Hepatocyte (in vitro differentiated cells): ENCODE results near the gene TREML2. TPM values are rescaled to one million over a fixed set of nuclear protein-coding genes. Genes with fewer than 3 reads are reported as not detected.
A peak's percentile ranks its signal among the peaks of the same experiment; 100 is the strongest.
"Not testable (repeated sequence)": the region's sequence is repeated elsewhere in the genome, so short reads cannot be mapped to it uniquely, and the experiment has no call there.

ENCODE experiments used
- DNase-seq: peaks from one replicate; pipeline ENCODE4 v3.0.0-alpha.2; 2016; ENCODE audit warnings: low spot score
- H2AFZ ChIP-seq: fragments of 200-600 bp; sonication (generic); 2 replicates; pipeline ENCODE4 v1.6.0; 2016; ENCODE audit warnings: antibody characterized with exemption, mild to moderate bottlenecking
- H3K27ac ChIP-seq: fragments of 200-600 bp; sonication (generic); 2 replicates; pipeline ENCODE4 v1.5.1; 2016; ENCODE audit warnings: mild to moderate bottlenecking
- H3K27me3 ChIP-seq: fragments of 200-600 bp; sonication (generic); 2 replicates; pipeline ENCODE4 v1.6.1; 2016
- H3K36me3 ChIP-seq: fragments of 200-600 bp; sonication (generic); replicated peaks from 2 replicates; pipeline ENCODE4 v1.5.1; 2016; ENCODE audit warnings: low read depth; ENCODE audit not compliant: insufficient read depth
- H3K4me1 ChIP-seq: fragments of 200-600 bp; sonication (generic); 2 replicates; pipeline ENCODE4 v1.5.1; 2016; ENCODE audit warnings: mild to moderate bottlenecking, moderate library complexity; ENCODE audit not compliant: insufficient read depth
- H3K4me2 ChIP-seq: fragments of 200-600 bp; sonication (generic); 2 replicates; pipeline ENCODE4 v1.6.0; 2016
- H3K4me3 ChIP-seq: fragments of 200-600 bp; sonication (generic); 2 replicates; pipeline ENCODE4 v1.5.1; 2016; ENCODE audit warnings: mild to moderate bottlenecking
- H3K79me2 ChIP-seq: fragments of 200-600 bp; sonication (generic); 2 replicates; pipeline ENCODE4 v1.6.0; 2017; ENCODE audit warnings: mild to moderate bottlenecking
- H3K9me2 ChIP-seq: fragments of 200-600 bp; sonication (generic); replicated peaks from 2 replicates; pipeline ENCODE4 v1.6.0; 2017; ENCODE audit warnings: mild to moderate bottlenecking; ENCODE audit not compliant: insufficient read depth
- H3K9me3 ChIP-seq: fragments of 200-600 bp; sonication (generic); 2 replicates; pipeline ENCODE4 v1.5.1; 2016; ENCODE audit warnings: low read depth, mild to moderate bottlenecking
- H4K20me1 ChIP-seq: fragments of 200-600 bp; sonication (generic); 2 replicates; pipeline ENCODE4 v1.6.0; 2016; ENCODE audit warnings: mild to moderate bottlenecking; ENCODE audit not compliant: insufficient read depth, poor library complexity, severe bottlenecking
- EZH2 ChIP-seq: fragments of 200-600 bp; sonication (generic); IDR thresholded peaks from 2 replicates; pipeline ENCODE4 v1.6.1; 2016; ENCODE audit warnings: antibody characterized with exemption, mild to moderate bottlenecking, borderline replicate concordance
- EZH2phosphoT487 ChIP-seq: fragments of 200-600 bp; sonication (generic); IDR thresholded peaks from one replicate; pipeline ENCODE4 v1.6.1; 2018; ENCODE audit warnings: antibody characterized with exemption, mild to moderate bottlenecking, low read depth, moderate library complexity; ENCODE audit not compliant: unreplicated experiment, severe bottlenecking
- WGBS: methylation state at CpG from one replicate; pipeline ENCODE4 v1.1.6; 2016; ENCODE audit warnings: low lambda C conversion rate; ENCODE audit errors: missing lambda C conversion rate; 5-methylcytosine and 5-hydroxymethylcytosine counted together
- polyA plus RNA-seq: library from polyadenylated mRNA; unstranded; fragments of >200 nt; fragmentation: Nextera tagmentation; extraction: Ambion mirVana; gene quantifications from 2 replicates; pipeline ENCODE4 v1.2.1, GENCODE V29; 2016
- total RNA-seq: library from RNA; depleted of rRNA; stranded (reverse); fragments of >200 nt; gene quantifications from 2 replicates; pipeline ENCODE4 v1.2.3, GENCODE V29; 2014
- TF ChIP-seq, protein P1 (sequence below): fragments of 200-600 bp; sonication (generic); IDR thresholded peaks from 2 replicates; pipeline ENCODE4 v1.5.1; 2016; ENCODE audit warnings: antibody characterized with exemption, mild to moderate bottlenecking; ENCODE audit not compliant: poor library complexity

Gene TREML2
- total RNA-seq: 0.24 and 0.40 TPM in 2 replicates
- polyA plus RNA-seq: not detected in 2 replicates

- Histone ChIP-seq H2AFZ (no peak within 1 kb of the TSS), H3K27ac (peak within 1 kb of the TSS; percentile 65), H4K20me1 (no peaks in the 10 kb centered on the region), H3K4me1 (peaks cover 6% of the 10 kb centered on the region), H3K4me2 (no peak within 1 kb of the TSS), H3K79me2 (no peaks in the 10 kb centered on the region), H3K9me2 (no peaks in the 10 kb centered on the region), H3K4me3 (no peak within 1 kb of the TSS), H3K27me3 (peaks cover 18% of the 10 kb centered on the region), H3K36me3 (no peaks in the 10 kb centered on the region), H3K9me3 (no peaks in the 10 kb centered on the region)
- DNase-seq: no peak
- TF ChIP-seq EZH2phosphoT487 (no peak), EZH2 (no peak)
- TF ChIP-seq, protein P1, sequence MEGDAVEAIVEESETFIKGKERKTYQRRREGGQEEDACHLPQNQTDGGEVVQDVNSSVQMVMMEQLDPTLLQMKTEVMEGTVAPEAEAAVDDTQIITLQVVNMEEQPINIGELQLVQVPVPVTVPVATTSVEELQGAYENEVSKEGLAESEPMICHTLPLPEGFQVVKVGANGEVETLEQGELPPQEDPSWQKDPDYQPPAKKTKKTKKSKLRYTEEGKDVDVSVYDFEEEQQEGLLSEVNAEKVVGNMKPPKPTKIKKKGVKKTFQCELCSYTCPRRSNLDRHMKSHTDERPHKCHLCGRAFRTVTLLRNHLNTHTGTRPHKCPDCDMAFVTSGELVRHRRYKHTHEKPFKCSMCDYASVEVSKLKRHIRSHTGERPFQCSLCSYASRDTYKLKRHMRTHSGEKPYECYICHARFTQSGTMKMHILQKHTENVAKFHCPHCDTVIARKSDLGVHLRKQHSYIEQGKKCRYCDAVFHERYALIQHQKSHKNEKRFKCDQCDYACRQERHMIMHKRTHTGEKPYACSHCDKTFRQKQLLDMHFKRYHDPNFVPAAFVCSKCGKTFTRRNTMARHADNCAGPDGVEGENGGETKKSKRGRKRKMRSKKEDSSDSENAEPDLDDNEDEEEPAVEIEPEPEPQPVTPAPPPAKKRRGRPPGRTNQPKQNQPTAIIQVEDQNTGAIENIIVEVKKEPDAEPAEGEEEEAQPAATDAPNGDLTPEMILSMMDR: no peak
- 76% methylated on average over 11 of the region's 12 CpGs for WGBS
Observed at GRCh38 chr6:41200901-41201763, at the start of gene TREML2. TSS of gene TREML2 (minus strand) at chr6:41201149. CDS start at chr6:41201008, 141 bp downstream.

DNA sequence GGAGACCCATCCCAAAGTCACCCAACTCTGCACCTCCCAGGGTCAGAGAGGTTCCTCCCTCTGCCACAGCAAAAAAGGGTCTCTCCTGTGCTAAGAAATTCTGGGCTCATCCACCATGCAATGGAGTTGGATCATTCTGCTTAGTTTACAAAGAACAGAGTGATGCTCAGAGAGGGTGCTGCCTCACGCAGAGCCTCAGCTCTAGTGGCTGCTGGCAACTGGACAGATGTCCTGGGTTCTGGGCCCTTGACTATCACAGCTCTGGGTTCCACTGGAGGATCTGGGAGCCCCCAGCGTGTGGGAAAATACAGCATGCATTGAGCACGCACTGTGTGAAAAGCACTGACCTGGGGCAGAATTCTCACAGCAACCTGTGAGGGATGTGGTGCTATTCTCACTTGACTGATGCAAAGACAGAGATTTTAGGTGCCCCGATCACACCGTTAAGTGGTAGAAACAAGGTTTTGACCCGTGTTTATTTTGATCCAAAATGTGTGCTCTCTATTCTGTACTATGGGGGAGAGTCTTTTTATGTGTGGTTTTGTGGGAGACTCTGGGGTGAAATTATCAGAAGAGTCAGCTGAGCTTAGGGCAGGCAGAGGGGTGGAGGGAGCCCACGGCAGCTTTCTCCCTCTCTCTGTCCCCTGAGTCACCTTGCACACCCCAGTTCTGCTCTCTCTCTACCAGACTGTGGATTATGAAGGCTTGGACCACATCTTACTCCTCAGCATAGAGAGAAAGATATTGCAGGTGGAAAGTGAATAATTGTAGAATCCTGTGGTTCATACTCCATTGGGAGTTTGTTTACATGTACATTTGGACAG, 47.1 kb upstream of the TREML2 start:
- 84% methylated on average over 7 of the region's 7 CpGs for WGBS

GRCh38 chr6:41247288-41247865, 46.4 kb upstream of the TREML2 start:
- TF ChIP-seq, protein P1: no peak
- no peak for TF ChIP-seq EZH2phosphoT487
- TF ChIP-seq EZH2: no peak
- Histone ChIP-seq H3K27me3 (no peaks in the 10 kb centered on the region), H3K36me3 (no peaks in the 10 kb centered on the region), H3K9me3 (no peaks in the 10 kb centered on the region), H4K20me1 (no peaks in the 10 kb centered on the region), H3K79me2 (no peaks in the 10 kb centered on the region), H3K4me3 (no peak overlapping the region), H3K9me2 (no peaks in the 10 kb centered on the region), H3K27ac (no peak overlapping the region), H3K4me1 (no peaks in the 10 kb centered on the region), H3K4me2 (no peak overlapping the region), H2AFZ (no peak overlapping the region)
- WGBS: 85% methylated on average over 9 of the region's 9 CpGs
- DNase-seq: no peak

More for the DNA sequence above, 47.1 kb upstream of the TREML2 start:
- DNase-seq: no peak
- H4K20me1 ChIP-seq: no peaks in the 10 kb centered on the region
- no peaks in the 10 kb centered on the region for H3K4me1 ChIP-seq
- H3K79me2 ChIP-seq: no peaks in the 10 kb centered on the region
- no peaks in the 10 kb centered on the region for H3K27me3 ChIP-seq
- no peaks in the 10 kb centered on the region for H3K9me3 ChIP-seq
- no peak overlapping the region for H3K4me3 ChIP-seq
- H2AFZ ChIP-seq: no peak overlapping the region
- H3K36me3 ChIP-seq: no peaks in the 10 kb centered on the region
- H3K9me2 ChIP-seq: no peaks in the 10 kb centered on the region
- H3K4me2 ChIP-seq: no peak overlapping the region
- TF ChIP-seq, protein P1: no peak
- TF ChIP-seq EZH2: no peak
- TF ChIP-seq EZH2phosphoT487: no peak
- no peak overlapping the region for H3K27ac ChIP-seq

DNA sequence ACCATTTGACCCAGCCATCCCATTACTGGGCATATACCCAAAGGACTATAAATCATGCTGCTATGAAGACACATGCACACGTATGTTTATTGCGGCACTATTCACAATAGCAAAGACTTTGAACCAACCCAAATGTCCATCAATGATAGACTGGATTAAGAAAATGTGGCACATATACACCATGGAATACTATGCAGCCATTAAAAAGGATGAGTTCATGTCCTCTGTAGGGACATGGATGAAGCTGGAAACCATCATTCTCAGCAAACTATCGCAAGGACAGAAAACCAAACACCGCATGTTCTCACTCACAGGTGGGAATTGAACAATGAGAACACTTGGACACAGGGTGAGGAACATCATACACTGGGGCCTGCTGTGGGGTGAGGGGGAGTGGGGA, 45.6 kb upstream of the TREML2 start:
- not testable (repeated sequence) for H3K4me1 ChIP-seq, H3K9me2 ChIP-seq, H3K36me3 ChIP-seq, H3K79me2 ChIP-seq, H3K4me3 ChIP-seq, H2AFZ ChIP-seq, H4K20me1 ChIP-seq, H3K4me2 ChIP-seq, DNase-seq, H3K9me3 ChIP-seq, H3K27me3 ChIP-seq, H3K27ac ChIP-seq
- 87% methylated on average over 4 of the region's 4 CpGs for WGBS
